Uterus (tissue), 4 donors: Measurements from ENCODE around the gene ZNF106. TPM values are rescaled to one million over a fixed set of nuclear protein-coding genes. Genes with fewer than 3 reads are reported as not detected.

Experiments used
- DNase-seq, 2 donors: peaks; one replicate each; pipeline ENCODE4 v3.0.0-alpha.2; 2019 to 2020
- H3K27ac ChIP-seq, 2 donors: fragments of 200-600 bp; sonication (generic); 1 replicate in 1 of 2; 2 replicates in 1 of 2; pipeline ENCODE4 v1.5.1; 2016 to 2018
- H3K27me3 ChIP-seq, 2 donors: fragments of 200-600 bp; sonication (generic); one replicate each; pipeline ENCODE4 v1.5.1; 2018 to 2019; ENCODE audit warnings: control low read depth in 1 of 2
- H3K36me3 ChIP-seq, 2 donors: fragments of 200-600 bp; sonication (generic); one replicate each; pipeline ENCODE4 v1.5.1; 2019; ENCODE audit warnings: control low read depth in 1 of 2
- H3K4me1 ChIP-seq, 2 donors: fragments of 200-600 bp; sonication (generic); one replicate each; pipeline ENCODE4 v1.5.1; 2018 to 2019; ENCODE audit warnings: control low read depth in 1 of 2
- H3K4me3 ChIP-seq, 2 donors: fragments of 200-600 bp; sonication (generic); 1 replicate in 1 of 2; 2 replicates in 1 of 2; pipeline ENCODE4 v1.5.1; 2018 to 2019; ENCODE audit warnings: mild to moderate bottlenecking in 1 of 2
- H3K9me3 ChIP-seq, 2 donors: fragments of 200-600 bp; sonication (generic); one replicate each; pipeline ENCODE4 v1.5.1; 2019; ENCODE audit warnings: control low read depth in 1 of 2
- CTCF ChIP-seq, 4 experiments: fragments of 200-600 bp in 2 of 4; fragments of 450-650 bp in 2 of 4; sonication (generic) in 2 of 4; IDR thresholded peaks; one replicate each; pipeline ENCODE4 v1.5.1; 2016 to 2019; ENCODE audit warnings: antibody characterized with exemption in 4 of 4, mild to moderate bottlenecking in 2 of 4, moderate library complexity in 1 of 4
- POLR2A ChIP-seq, 2 donors: fragments of 450-650 bp; IDR thresholded peaks; one replicate each; pipeline ENCODE4 v1.6.1; 2016; ENCODE audit warnings: antibody characterized with exemption in 2 of 2, mild to moderate bottlenecking in 1 of 2, moderate library complexity in 1 of 2
- intact Hi-C: fragments of 100-400 bp; cut with DNase I; formaldehyde crosslinking; loops from one replicate; pipeline ENCODE4 v1.15.1; 2023; ENCODE audit warnings: low total_unique reads
- total RNA-seq, 4 donors: library from RNA; depleted of rRNA in 3 of 4; stranded (reverse); fragments of >200 nt in 3 of 4; gene quantifications; one replicate each; pipeline versions ENCODE4 v1.1.0 to v1.2.4, GENCODE V29; 2014 to 2023
- donor health status: DM: yes; HTN: yes; CAD: no.

Gene ZNF106
- total RNA-seq, 4 donors from 2014 or later: 56.6 to 95.0 (median 72.0) TPM

GRCh38 chr15:42461261-42461660 lies 29.7 kb downstream of the ZNF106 start:
- no peaks in the 10 kb centered on the region for H3K9me3 ChIP-seq
- TF ChIP-seq CTCF (IDR thresholded peaks at IDR 0.05) (no peak), POLR2A (IDR thresholded peaks at IDR 0.05) (no peak)
- no peaks in the 10 kb centered on the region for H3K36me3 ChIP-seq
- H3K27ac ChIP-seq: peak overlapping the region; percentile 82 to 91
- H3K4me1 ChIP-seq: no peaks in the 10 kb centered on the region
- no peaks in the 10 kb centered on the region for H3K27me3 ChIP-seq
- intact Hi-C loops: no loop called here
- H3K4me3 ChIP-seq: no peak overlapping the region
- DNase-seq: no peak

- peak overlapping the region; percentile 82 to 91 for H3K27ac ChIP-seq
- peak overlapping the region; percentile 4 to 25 for H3K4me3 ChIP-seq
- DNase-seq: peak; percentile 81
- H3K9me3 ChIP-seq: no peaks in the 10 kb centered on the region
- intact Hi-C loops: no loop called here
- TF ChIP-seq CTCF (IDR thresholded peaks at IDR 0.05): no peak
- peak in 1 of 2 donors; percentile 48 for TF ChIP-seq POLR2A (IDR thresholded peaks at IDR 0.05)
- H3K27me3 ChIP-seq: no peaks in the 10 kb centered on the region
- no peaks in the 10 kb centered on the region for H3K4me1 ChIP-seq
- H3K36me3 ChIP-seq: no peaks in the 10 kb centered on the region
Measured at GRCh38 chr15:42457445-42458442, 33.2 kb downstream of the ZNF106 start.

GRCh38 chr15:42456971-42457370 lies 34.0 kb downstream of the ZNF106 start:
- no peaks in the 10 kb centered on the region for H3K9me3 ChIP-seq
- peak overlapping the region; percentile 82 to 91 for H3K27ac ChIP-seq
- no peaks in the 10 kb centered on the region for H3K36me3 ChIP-seq
- no peak for DNase-seq
- H3K4me1 ChIP-seq: no peaks in the 10 kb centered on the region
- intact Hi-C loops: no loop called here
- no peak for TF ChIP-seq CTCF (IDR thresholded peaks at IDR 0.05)
- no peak for TF ChIP-seq POLR2A (IDR thresholded peaks at IDR 0.05)
- no peaks in the 10 kb centered on the region for H3K27me3 ChIP-seq
- peak overlapping the region; percentile 4 to 25 for H3K4me3 ChIP-seq

DNA sequence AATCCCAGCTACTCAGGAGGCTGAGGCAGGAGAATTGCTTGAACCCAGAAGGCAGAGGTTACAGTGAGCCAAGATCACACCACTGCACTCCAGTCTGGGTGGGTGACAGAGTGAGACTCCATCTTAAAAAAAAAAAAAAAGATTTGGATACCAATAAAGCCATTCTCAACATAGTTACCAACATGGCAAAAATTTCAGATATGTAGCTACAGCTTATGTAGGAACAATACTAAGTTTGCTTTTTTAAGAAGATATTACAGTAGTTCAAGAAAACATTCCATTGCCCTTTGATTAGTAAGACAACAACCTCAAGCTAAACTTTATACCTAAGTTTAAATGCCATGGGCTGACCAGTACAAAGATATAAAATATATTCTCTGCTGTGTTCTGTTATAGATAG lies 34.4 kb downstream of the ZNF106 start:
- no peaks in the 10 kb centered on the region for H3K9me3 ChIP-seq
- DNase-seq: no peak
- peak overlapping the region; percentile 82 to 91 for H3K27ac ChIP-seq
- H3K4me3 ChIP-seq: peak overlapping the region; percentile 4 to 25
- no peaks in the 10 kb centered on the region for H3K36me3 ChIP-seq
- TF ChIP-seq POLR2A (IDR thresholded peaks at IDR 0.05): no peak
- TF ChIP-seq CTCF (IDR thresholded peaks at IDR 0.05): no peak
- intact Hi-C loops: no loop called here
- no peaks in the 10 kb centered on the region for H3K27me3 ChIP-seq
- H3K4me1 ChIP-seq: no peaks in the 10 kb centered on the region

- intact Hi-C loops: no loop called here
- no peak for DNase-seq
- no peaks in the 10 kb centered on the region for H3K9me3 ChIP-seq
- TF ChIP-seq POLR2A (IDR thresholded peaks at IDR 0.05) (no peak), CTCF (IDR thresholded peaks at IDR 0.05) (no peak)
- H3K27ac ChIP-seq: no peak overlapping the region
- H3K36me3 ChIP-seq: no peaks in the 10 kb centered on the region
- H3K4me1 ChIP-seq: no peaks in the 10 kb centered on the region
- no peaks in the 10 kb centered on the region for H3K27me3 ChIP-seq
- H3K4me3 ChIP-seq: no peak overlapping the region
Measured at GRCh38 chr15:42453826-42454225, 37.1 kb downstream of the ZNF106 start.
